Osteoblast (primary cell): ENCODE results near the gene USP40. TPM values are rescaled to one million over a fixed set of nuclear protein-coding genes. Genes with fewer than 3 reads are reported as not detected.

Experiments
- DNase-seq: peaks from one replicate; pipeline ENCODE4 v3.0.0; 2011; ENCODE audit warnings: low spot score, mixed read lengths; ENCODE audit not compliant: insufficient read length; ENCODE audit errors: missing footprints
- H2AFZ ChIP-seq: 2 replicates; pipeline ENCODE4 v1.6.0; 2011; ENCODE audit warnings: mild to moderate bottlenecking, low read length
- H3K27ac ChIP-seq: 2 replicates; pipeline ENCODE4 v1.5.1; 2011; ENCODE audit warnings: mild to moderate bottlenecking, low read depth, low read length, moderate library complexity
- H3K27me3 ChIP-seq: 2 replicates; pipeline ENCODE4 v1.6.0; 2012; ENCODE audit warnings: mild to moderate bottlenecking, control low read depth, inconsistent platforms, low read length, moderate library complexity; ENCODE audit not compliant: insufficient read depth
- H3K36me3 ChIP-seq: 2 replicates; pipeline ENCODE4 v1.5.1; 2011; ENCODE audit warnings: mild to moderate bottlenecking, low read length, control low read depth, moderate library complexity; ENCODE audit not compliant: insufficient read depth
- H3K4me1 ChIP-seq: 2 replicates; pipeline ENCODE4 v1.5.1; 2011; ENCODE audit warnings: mild to moderate bottlenecking, low read length, control low read depth, moderate library complexity; ENCODE audit not compliant: insufficient read depth
- H3K4me2 ChIP-seq: 2 replicates; pipeline ENCODE4 v1.6.0; 2011; ENCODE audit warnings: mild to moderate bottlenecking, low read length; ENCODE audit not compliant: insufficient read depth
- H3K4me3 ChIP-seq: fragments of 200-600 bp; sonication (generic); 3 replicates; pipeline ENCODE4 v1.5.1; 2012; ENCODE audit warnings: mild to moderate bottlenecking, low read length, inconsistent platforms; ENCODE audit not compliant: insufficient read depth
- H3K79me2 ChIP-seq: 2 replicates; pipeline ENCODE4 v1.6.0; 2012; ENCODE audit warnings: mild to moderate bottlenecking, low read length, control low read depth, inconsistent platforms; ENCODE audit not compliant: insufficient read depth
- H3K9me3 ChIP-seq: 2 replicates; pipeline ENCODE4 v1.5.1; 2011; ENCODE audit warnings: low read depth, low read length, control low read depth
- H4K20me1 ChIP-seq: 2 replicates; pipeline ENCODE4 v1.6.0; 2012; ENCODE audit warnings: mild to moderate bottlenecking, low read length, control low read depth; ENCODE audit not compliant: insufficient read depth
- CTCF ChIP-seq: IDR thresholded peaks from 2 replicates; pipeline ENCODE4 v1.5.1; 2011; ENCODE audit warnings: mild to moderate bottlenecking, low read depth, low read length, moderate library complexity; ENCODE audit errors: extremely low read depth
- total RNA-seq: library from RNA; depleted of rRNA; stranded (reverse); fragments of >200 nt; gene quantifications from 2 replicates; pipeline ENCODE4 v1.2.3, GENCODE V29; 2012

The USP40 gene
- total RNA-seq, 1 donor: 34.0 TPM

GRCh38 chr2:233473386-233473791, 93.2 kb downstream of the USP40 start:
- Histone ChIP-seq H3K4me2 (no peak overlapping the region), H3K79me2 (no peaks in the 10 kb centered on the region), H3K27me3 (no peaks in the 10 kb centered on the region), H3K27ac (no peak overlapping the region), H3K36me3 (peaks cover 15% of the 10 kb centered on the region), H4K20me1 (no peaks in the 10 kb centered on the region), H2AFZ (no peak overlapping the region), H3K4me1 (no peaks in the 10 kb centered on the region), H3K4me3 (no peak overlapping the region), H3K9me3 (no peaks in the 10 kb centered on the region)
- DNase-seq: peak; percentile 67
- TF ChIP-seq CTCF: no peak

DNA sequence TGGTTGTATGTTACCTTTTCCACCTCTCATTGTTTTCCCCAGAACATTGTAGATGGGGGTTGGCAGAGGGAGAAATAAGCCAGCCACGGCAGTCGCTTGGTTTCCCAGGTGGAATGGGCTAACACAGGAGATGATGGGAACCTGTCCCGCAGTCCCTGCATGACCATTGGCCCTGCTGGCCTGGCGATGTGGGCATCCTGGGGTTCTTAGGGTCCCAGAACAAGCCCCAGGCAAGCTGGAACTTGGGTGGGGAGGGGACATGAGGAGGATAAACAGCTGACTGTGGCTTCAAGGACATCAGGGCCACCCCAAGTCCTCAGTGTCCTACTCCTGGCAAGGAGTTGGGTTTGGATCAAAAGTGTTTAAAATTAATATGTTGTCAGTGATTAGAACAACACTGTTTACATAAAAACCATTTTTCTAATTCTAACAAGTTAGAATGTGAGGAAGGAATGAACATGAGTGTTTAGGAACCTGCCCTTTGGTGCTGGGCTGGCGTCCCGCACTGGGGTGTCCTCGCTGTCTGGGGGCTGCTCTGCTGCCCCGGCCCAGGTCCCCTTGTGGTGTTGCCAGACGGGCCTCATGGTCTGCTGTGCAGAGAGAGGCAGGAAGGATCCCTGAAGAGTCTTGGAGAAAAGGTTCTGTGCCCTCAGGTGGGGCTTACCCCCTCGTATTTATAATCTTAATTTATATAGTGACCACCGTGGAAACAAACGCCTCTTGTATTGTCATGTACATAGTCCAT, 95.1 kb downstream of the USP40 start:
- no peak overlapping the region for H3K27ac ChIP-seq
- no peak for TF ChIP-seq CTCF
- peak; percentile 73 for DNase-seq
- H3K79me2 ChIP-seq: no peaks in the 10 kb centered on the region
- no peak overlapping the region for H2AFZ ChIP-seq
- H3K9me3 ChIP-seq: no peaks in the 10 kb centered on the region
- H3K36me3 ChIP-seq: peaks cover 4% of the 10 kb centered on the region
- H3K27me3 ChIP-seq: no peaks in the 10 kb centered on the region
- H4K20me1 ChIP-seq: no peaks in the 10 kb centered on the region
- H3K4me2 ChIP-seq: no peak overlapping the region
- H3K4me3 ChIP-seq: no peak overlapping the region
- H3K4me1 ChIP-seq: no peaks in the 10 kb centered on the region

DNA sequence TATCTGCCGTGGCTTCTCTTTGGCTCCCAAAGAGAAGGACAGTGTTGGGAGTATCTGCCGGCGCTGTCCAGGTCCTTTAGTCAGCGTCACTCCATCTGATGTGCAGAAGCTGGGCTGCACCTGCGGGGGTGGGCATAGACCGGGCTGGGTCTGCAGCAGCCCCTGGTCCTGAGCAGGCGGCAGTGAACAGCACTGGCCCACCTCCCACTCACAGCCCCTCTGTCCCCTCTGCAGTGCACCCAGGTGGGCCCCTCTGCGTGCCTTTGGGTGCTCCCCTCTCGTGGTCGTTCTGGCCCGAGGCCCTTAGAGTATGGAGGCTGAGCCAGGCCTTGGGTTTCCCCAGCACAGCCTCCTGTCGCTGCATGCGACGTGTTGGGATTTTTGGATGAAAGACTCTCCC, 95.7 kb downstream of the USP40 start:
- Histone ChIP-seq H3K4me1 (no peaks in the 10 kb centered on the region), H3K9me3 (no peaks in the 10 kb centered on the region), H3K79me2 (no peaks in the 10 kb centered on the region), H3K36me3 (no peaks in the 10 kb centered on the region), H3K27me3 (no peaks in the 10 kb centered on the region), H3K27ac (no peak overlapping the region), H3K4me3 (no peak overlapping the region), H4K20me1 (no peaks in the 10 kb centered on the region), H3K4me2 (no peak overlapping the region), H2AFZ (no peak overlapping the region)
- no peak for TF ChIP-seq CTCF
- DNase-seq: peak; percentile 43

- peak; percentile 48 for DNase-seq
Observed at GRCh38 chr2:233470011-233470687, 96.4 kb downstream of the USP40 start.

More at GRCh38 chr2:233470011-233470687, 96.4 kb downstream of the USP40 start:
- H4K20me1 ChIP-seq: no peaks in the 10 kb centered on the region
- H3K4me2 ChIP-seq: no peak overlapping the region
- TF ChIP-seq CTCF: no peak
- no peak overlapping the region for H2AFZ ChIP-seq
- no peak overlapping the region for H3K4me3 ChIP-seq
- H3K9me3 ChIP-seq: no peaks in the 10 kb centered on the region
- H3K4me1 ChIP-seq: no peaks in the 10 kb centered on the region
- no peaks in the 10 kb centered on the region for H3K36me3 ChIP-seq
- H3K27me3 ChIP-seq: no peaks in the 10 kb centered on the region
- no peaks in the 10 kb centered on the region for H3K79me2 ChIP-seq
- no peak overlapping the region for H3K27ac ChIP-seq
